ENCODE data around the gene TTLL5. TPM values are rescaled to one million over a fixed set of nuclear protein-coding genes. Genes with fewer than 3 reads are reported as not detected.

The TTLL5 gene
- total and polyA plus RNA-seq, 10 of the 15 experiments (the other 5 are each of a cell fraction or from before 2014, with no cell fraction given), result 3.2 to 25.9 (median 13.8) TPM

DNA sequence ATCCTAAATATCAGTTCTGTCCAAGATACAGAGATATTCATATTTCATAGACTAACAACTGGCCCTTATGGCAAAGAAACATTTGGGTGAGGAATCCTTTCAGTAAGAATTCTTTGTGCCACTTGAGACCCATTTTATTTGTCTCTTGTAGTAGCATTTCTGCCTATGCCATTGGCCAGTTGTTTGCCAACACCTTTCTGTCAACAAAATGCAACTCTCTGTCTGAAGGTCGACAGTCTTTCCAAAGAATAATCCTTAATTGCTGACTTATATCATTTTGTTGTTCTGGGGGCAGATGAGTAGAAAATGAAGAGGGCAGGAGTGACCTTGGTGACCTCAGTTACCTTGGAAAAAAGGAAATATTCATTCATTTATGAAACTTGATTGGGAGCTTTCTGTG lies 335.4 kb downstream of the TTLL5 start:
- no TSS peak for BruUV-seq (replicated peaks)
- in situ Hi-C loops (cut with MboI), result no loop called here
- TF ChIP-seq STAT3 (IDR thresholded peaks at IDR 0.05; ENCODE audit: low read depth, low read length), result no peak
- TF ChIP-seq, protein P1, sequence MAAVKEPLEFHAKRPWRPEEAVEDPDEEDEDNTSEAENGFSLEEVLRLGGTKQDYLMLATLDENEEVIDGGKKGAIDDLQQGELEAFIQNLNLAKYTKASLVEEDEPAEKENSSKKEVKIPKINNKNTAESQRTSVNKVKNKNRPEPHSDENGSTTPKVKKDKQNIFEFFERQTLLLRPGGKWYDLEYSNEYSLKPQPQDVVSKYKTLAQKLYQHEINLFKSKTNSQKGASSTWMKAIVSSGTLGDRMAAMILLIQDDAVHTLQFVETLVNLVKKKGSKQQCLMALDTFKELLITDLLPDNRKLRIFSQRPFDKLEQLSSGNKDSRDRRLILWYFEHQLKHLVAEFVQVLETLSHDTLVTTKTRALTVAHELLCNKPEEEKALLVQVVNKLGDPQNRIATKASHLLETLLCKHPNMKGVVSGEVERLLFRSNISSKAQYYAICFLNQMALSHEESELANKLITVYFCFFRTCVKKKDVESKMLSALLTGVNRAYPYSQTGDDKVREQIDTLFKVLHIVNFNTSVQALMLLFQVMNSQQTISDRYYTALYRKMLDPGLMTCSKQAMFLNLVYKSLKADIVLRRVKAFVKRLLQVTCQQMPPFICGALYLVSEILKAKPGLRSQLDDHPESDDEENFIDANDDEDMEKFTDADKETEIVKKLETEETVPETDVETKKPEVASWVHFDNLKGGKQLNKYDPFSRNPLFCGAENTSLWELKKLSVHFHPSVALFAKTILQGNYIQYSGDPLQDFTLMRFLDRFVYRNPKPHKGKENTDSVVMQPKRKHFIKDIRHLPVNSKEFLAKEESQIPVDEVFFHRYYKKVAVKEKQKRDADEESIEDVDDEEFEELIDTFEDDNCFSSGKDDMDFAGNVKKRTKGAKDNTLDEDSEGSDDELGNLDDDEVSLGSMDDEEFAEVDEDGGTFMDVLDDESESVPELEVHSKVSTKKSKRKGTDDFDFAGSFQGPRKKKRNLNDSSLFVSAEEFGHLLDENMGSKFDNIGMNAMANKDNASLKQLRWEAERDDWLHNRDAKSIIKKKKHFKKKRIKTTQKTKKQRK (IDR thresholded peaks at IDR 0.05; ENCODE audit: low read depth, low read length), result no peak

DNA sequence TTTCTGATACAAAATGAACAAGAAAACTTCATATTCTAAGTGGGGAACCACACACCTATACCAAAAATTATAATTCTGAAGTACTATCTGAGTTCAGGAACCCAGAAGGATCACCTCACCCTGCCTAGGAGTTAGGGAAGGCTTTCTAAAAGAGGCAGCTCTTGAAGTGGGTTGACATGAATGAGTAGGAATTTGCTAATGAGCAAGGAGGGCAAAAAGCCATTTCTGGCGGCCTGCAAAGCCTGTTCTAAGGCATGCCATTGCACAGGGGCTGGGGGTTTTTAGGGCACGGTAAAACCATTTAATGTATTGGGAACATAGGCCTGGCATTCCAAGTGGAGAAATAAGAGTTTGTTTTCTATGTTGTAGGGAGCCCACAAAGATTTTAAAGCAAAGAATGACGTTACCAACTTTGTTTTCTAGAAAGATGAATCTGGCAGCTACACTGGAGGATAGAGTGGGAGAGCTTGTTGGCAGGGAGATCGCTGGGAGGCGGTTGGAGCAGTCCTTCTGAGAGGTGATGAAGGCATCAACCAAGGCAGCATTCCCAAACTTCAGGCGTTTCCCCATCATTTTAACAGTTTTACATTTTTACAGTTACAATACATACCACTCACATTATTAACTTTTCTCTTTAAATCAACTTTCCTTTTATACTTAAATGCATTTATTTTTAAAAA lies 338.6 kb downstream of the TTLL5 start:
- intact Hi-C loops (cut with micrococcal nuclease; ENCODE audit: unreplicated experiment), result no loop called here
- BruUV-seq (replicated peaks), result no TSS peak
- H3K4me3 ChIP-seq, result no peak overlapping the region
- no peak overlapping the region for H3K4me2 ChIP-seq (ENCODE audit: control insufficient read depth, insufficient read depth)
- no peak overlapping the region for H2AFZ ChIP-seq (ENCODE audit: control insufficient read depth, low read depth, low read length)
- DNase-seq (ENCODE audit: low read depth, low spot score), result no peak
- SMC1A ChIA-PET (ENCODE audit: uncharacterized antibody, unreplicated experiment), result no interaction called here
- no peaks in the 10 kb centered on the region for H3K27me3 ChIP-seq (replicated peaks in 1 of 2; ENCODE audit: control insufficient read depth in 2 of 2, insufficient read depth in 2 of 2, low read length in 1 of 2)
- no peaks in the 10 kb centered on the region for H4K20me1 ChIP-seq (ENCODE audit: control insufficient read depth, insufficient read depth)
- no peak overlapping the region for H3K27ac ChIP-seq (ENCODE audit: control insufficient read depth, insufficient read depth)
- no peak for ATAC-seq
- RAD21 ChIA-PET (ENCODE audit: unreplicated experiment), result no interaction called here
- CTCF ChIA-PET, result no interaction called here
- in situ Hi-C loops (cut with MboI), result no loop called here
- POLR2A ChIA-PET, result interaction anchor here (0.7 kb wide), 1 partner anchor 23 kb away, joined by 3 read pairs; no protein-coding TSS in a partner anchor
- H3K9ac ChIP-seq (ENCODE audit: control insufficient read depth, insufficient read depth, low read length), result no peak overlapping the region
- no peak for FAIRE-seq
- no peaks in the 10 kb centered on the region; the same call in 2 of the 3 replicates for H3K9me3 ChIP-seq (replicated peaks; ENCODE audit: control insufficient read depth, insufficient read depth, low read length)
- 77% methylated on average over 6 of the region's 6 CpGs for WGBS (ENCODE audit: insufficient coverage, insufficient replicate concordance, low lambda C conversion rate, missing lambda C conversion rate)
- H3K4me1 ChIP-seq (ENCODE audit: control insufficient read depth, insufficient read depth, low read length), result no peaks in the 10 kb centered on the region
- H3K36me3 ChIP-seq (ENCODE audit: control insufficient read depth in 2 of 2, insufficient read depth in 2 of 2, low read length in 1 of 2), result no peaks in the 10 kb centered on the region
- H3K79me2 ChIP-seq (ENCODE audit: control insufficient read depth, insufficient read depth, low read length), result no peaks in the 10 kb centered on the region
- TF ChIP-seq NFYA (IDR thresholded peaks at IDR 0.05; ENCODE audit: borderline replicate concordance, low read depth, low read length) (no peak), ZNF622 (IDR thresholded peaks at IDR 0.05) (no peak), SIN3A (IDR thresholded peaks at IDR 0.05; ENCODE audit: low read depth, low read length) (no peak)
- TF ChIP-seq, protein P2, sequence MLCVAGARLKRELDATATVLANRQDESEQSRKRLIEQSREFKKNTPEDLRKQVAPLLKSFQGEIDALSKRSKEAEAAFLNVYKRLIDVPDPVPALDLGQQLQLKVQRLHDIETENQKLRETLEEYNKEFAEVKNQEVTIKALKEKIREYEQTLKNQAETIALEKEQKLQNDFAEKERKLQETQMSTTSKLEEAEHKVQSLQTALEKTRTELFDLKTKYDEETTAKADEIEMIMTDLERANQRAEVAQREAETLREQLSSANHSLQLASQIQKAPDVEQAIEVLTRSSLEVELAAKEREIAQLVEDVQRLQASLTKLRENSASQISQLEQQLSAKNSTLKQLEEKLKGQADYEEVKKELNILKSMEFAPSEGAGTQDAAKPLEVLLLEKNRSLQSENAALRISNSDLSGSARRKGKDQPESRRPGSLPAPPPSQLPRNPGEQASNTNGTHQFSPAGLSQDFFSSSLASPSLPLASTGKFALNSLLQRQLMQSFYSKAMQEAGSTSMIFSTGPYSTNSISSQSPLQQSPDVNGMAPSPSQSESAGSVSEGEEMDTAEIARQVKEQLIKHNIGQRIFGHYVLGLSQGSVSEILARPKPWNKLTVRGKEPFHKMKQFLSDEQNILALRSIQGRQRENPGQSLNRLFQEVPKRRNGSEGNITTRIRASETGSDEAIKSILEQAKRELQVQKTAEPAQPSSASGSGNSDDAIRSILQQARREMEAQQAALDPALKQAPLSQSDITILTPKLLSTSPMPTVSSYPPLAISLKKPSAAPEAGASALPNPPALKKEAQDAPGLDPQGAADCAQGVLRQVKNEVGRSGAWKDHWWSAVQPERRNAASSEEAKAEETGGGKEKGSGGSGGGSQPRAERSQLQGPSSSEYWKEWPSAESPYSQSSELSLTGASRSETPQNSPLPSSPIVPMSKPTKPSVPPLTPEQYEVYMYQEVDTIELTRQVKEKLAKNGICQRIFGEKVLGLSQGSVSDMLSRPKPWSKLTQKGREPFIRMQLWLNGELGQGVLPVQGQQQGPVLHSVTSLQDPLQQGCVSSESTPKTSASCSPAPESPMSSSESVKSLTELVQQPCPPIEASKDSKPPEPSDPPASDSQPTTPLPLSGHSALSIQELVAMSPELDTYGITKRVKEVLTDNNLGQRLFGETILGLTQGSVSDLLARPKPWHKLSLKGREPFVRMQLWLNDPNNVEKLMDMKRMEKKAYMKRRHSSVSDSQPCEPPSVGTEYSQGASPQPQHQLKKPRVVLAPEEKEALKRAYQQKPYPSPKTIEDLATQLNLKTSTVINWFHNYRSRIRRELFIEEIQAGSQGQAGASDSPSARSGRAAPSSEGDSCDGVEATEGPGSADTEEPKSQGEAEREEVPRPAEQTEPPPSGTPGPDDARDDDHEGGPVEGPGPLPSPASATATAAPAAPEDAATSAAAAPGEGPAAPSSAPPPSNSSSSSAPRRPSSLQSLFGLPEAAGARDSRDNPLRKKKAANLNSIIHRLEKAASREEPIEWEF (IDR thresholded peaks at IDR 0.05; ENCODE audit: insufficient replicate concordance, low read depth, low read length), result no peak
- TF ChIP-seq, protein P3, sequence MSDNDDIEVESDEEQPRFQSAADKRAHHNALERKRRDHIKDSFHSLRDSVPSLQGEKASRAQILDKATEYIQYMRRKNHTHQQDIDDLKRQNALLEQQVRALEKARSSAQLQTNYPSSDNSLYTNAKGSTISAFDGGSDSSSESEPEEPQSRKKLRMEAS (IDR thresholded peaks at IDR 0.05; ENCODE audit: low read depth, low read length), result no peak

More for the DNA sequence above, 335.4 kb downstream of the TTLL5 start:
- Histone ChIP-seq H3K9me3 (replicated peaks; ENCODE audit: control insufficient read depth, insufficient read depth, low read length) (no peaks in the 10 kb centered on the region), H3K4me2 (ENCODE audit: control insufficient read depth, insufficient read depth) (no peak overlapping the region), H2AFZ (ENCODE audit: control insufficient read depth, low read depth, low read length) (no peak overlapping the region), H3K36me3 (ENCODE audit: control insufficient read depth in 2 of 2, insufficient read depth in 2 of 2, low read length in 1 of 2) (no peaks in the 10 kb centered on the region), H3K27ac (ENCODE audit: control insufficient read depth, insufficient read depth) (no peak overlapping the region), H3K27me3 (replicated peaks in 1 of 2; ENCODE audit: control insufficient read depth in 2 of 2, insufficient read depth in 2 of 2, low read length in 1 of 2) (no peaks in the 10 kb centered on the region), H3K79me2 (ENCODE audit: control insufficient read depth, insufficient read depth, low read length) (no peaks in the 10 kb centered on the region), H4K20me1 (ENCODE audit: control insufficient read depth, insufficient read depth) (no peaks in the 10 kb centered on the region), H3K4me1 (ENCODE audit: control insufficient read depth, insufficient read depth, low read length) (peaks cover 11% of the 10 kb centered on the region), H3K4me3 (no peak overlapping the region), H3K9ac (ENCODE audit: control insufficient read depth, insufficient read depth, low read length) (no peak overlapping the region)
- intact Hi-C loops (cut with micrococcal nuclease; ENCODE audit: unreplicated experiment), result no loop called here
- ATAC-seq, result no peak
- 4% methylated on average over 1 of the region's 1 CpG for WGBS (ENCODE audit: insufficient coverage, insufficient replicate concordance, low lambda C conversion rate, missing lambda C conversion rate)
- ChIA-PET POLR2A (interaction anchor here (0.6 kb wide), 1 partner anchor 329 kb away, joined by 3 read pairs; no protein-coding TSS in a partner anchor), CTCF (no interaction called here), SMC1A (ENCODE audit: uncharacterized antibody, unreplicated experiment) (no interaction called here), RAD21 (ENCODE audit: unreplicated experiment) (no interaction called here)
- no peak for DNase-seq (ENCODE audit: low read depth, low spot score)
- FAIRE-seq, result no peak
